ENCODE results near the gene TAS2R42.

Gene TAS2R42

DNA sequence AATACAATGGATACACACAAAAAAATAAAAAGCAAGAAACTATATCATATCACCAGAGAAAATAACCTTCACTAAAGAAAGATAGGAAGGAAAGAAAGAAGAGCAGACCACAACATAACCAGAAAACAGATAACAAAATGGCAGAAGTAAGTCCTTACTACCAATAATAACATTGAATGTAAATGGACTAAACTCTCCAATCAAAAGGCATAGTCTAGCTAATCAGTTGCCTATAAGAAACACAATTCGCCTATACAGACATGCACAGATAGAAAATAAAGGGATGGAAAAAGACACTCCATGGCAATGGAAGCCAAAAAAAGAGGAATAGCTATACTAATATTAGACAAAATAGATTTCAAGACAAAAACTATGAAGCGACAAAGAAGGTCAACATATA lies 43.4 kb downstream of the TAS2R42 start:
- no peak for DNase-seq

DNA sequence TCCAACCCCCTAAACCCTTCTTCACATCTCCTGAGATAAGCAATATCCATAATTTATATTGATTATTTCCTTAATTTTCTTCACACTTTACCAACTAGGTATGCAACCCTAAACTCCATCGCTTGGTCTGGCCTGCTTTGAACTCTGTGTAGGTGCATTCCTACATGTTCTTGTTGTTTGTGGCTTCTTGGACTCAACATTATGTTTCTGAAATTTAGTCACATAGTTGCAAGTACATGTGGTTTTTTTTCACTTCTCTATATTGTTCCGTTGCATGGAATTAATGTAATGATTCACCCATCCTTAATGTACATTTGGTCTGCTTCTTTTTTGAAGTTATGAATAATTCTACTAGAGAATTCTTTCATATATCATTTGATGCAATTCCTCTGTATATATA lies 50.7 kb downstream of the TAS2R42 start:
- DNase-seq: no peak

Data from NCI-H1436 (cell line).